Stimulated activated CD4-positive, alpha-beta T cell treated with anti-CD3 and anti-CD28 coated beads, Interleukin-1b, Interleukin-23, amount 100 ng/mL, for 1 hour (primary cell): Measurements from ENCODE around the gene FAM124A.

Experiments used
- DNase-seq, 2 donors: peaks; one replicate each; pipeline ENCODE4 v3.0.0-alpha.2; 2020; ENCODE audit warnings: low read depth in 2 of 2

Gene FAM124A

DNA sequence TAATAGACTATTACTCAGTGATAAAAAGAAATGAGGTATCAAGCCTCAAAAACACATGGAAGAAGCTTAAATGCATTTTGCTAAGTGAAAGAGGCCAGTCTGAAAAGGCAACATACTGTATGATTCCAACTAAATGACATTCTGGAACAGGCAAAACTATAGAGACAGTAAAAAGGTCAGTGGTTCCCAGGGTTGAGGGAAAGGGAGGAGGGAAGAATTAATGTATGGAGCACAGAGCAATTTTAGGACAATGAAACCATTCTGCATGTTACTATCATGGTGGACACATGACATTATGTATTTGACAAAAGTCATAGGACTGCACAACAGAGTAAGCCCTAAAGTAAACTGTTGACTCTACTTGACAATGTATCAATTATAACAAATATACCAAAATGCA, 111.6 kb downstream of the FAM124A start:
- DNase-seq: no peak
